Measurements from ENCODE around the gene DPH5.

Gene DPH5

GRCh38 chr1:100942304-100943046, 83.1 kb downstream of the DPH5 start:
- DNase-seq (ENCODE audit: low read depth in 2 of 2) = no peak

GRCh38 chr1:100941580-100942216, 83.9 kb downstream of the DPH5 start:
- DNase-seq (ENCODE audit: low read depth in 2 of 2) = no peak

GRCh38 chr1:100941098-100941527, 84.5 kb downstream of the DPH5 start:
- DNase-seq (ENCODE audit: low read depth in 2 of 2) = peak; percentile 26 to 33

Measured in stimulated activated CD4-positive, alpha-beta T cell treated with anti-CD3 and anti-CD28 coated beads, Interleukin-4, amount 100 ng/mL, for 48 hours (primary cell).